GM21723 (cell line): ENCODE measurements around the gene FBLN2.

Source experiments
- ATAC-seq: cut with Tn5 transposase; IDR thresholded peaks from one replicate; pipeline ENCODE4 v1.9.1; 2021; ENCODE audit warnings: mild to moderate bottlenecking, moderate library complexity; ENCODE audit not compliant: unreplicated experiment

FBLN2 gene

GRCh38 chr3:13596426-13597205 lies 47.7 kb downstream of the FBLN2 start:
- ATAC-seq: no peak

GRCh38 chr3:13597661-13598060 lies 48.7 kb downstream of the FBLN2 start:
- ATAC-seq: no peak

- ATAC-seq: no peak
These were observed 49.3 kb downstream of the FBLN2 start for GRCh38 chr3:13598201-13598600.

GRCh38 chr3:13598926-13599886 lies 50.3 kb downstream of the FBLN2 start:
- ATAC-seq: no peak

GRCh38 chr3:13599887-13600450 lies 51.0 kb downstream of the FBLN2 start:
- no peak for ATAC-seq

- ATAC-seq: no peak
These were observed 52.2 kb downstream of the FBLN2 start for GRCh38 chr3:13600950-13601691.

GRCh38 chr3:13601692-13602080 lies 52.8 kb downstream of the FBLN2 start:
- ATAC-seq: no peak

- ATAC-seq: no peak
These were observed 56.6 kb downstream of the FBLN2 start for GRCh38 chr3:13605555-13605954.

- no peak for ATAC-seq
These were observed 59.1 kb downstream of the FBLN2 start for GRCh38 chr3:13607821-13608597.

GRCh38 chr3:13608969-13609725 lies 60.2 kb downstream of the FBLN2 start:
- no peak for ATAC-seq

GRCh38 chr3:13610006-13610570 lies 61.2 kb downstream of the FBLN2 start:
- ATAC-seq: no peak

GRCh38 chr3:13611221-13611620 lies 62.3 kb downstream of the FBLN2 start:
- ATAC-seq: no peak

- ATAC-seq: no peak
These were observed 63.9 kb downstream of the FBLN2 start for GRCh38 chr3:13612829-13613228.

GRCh38 chr3:13613343-13614190 lies 64.6 kb downstream of the FBLN2 start:
- ATAC-seq: no peak

GRCh38 chr3:13614607-13615006 lies 65.7 kb downstream of the FBLN2 start:
- no peak for ATAC-seq

- ATAC-seq: no peak
These were observed 66.1 kb downstream of the FBLN2 start for GRCh38 chr3:13615019-13615528.

GRCh38 chr3:13616359-13616758 lies 67.4 kb downstream of the FBLN2 start:
- ATAC-seq: no peak
